ENCODE measurements around the gene GBP2.

The GBP2 gene

GRCh38 chr1:89169166-89169565, 43.3 kb upstream of the GBP2 start:
- Mint-ChIP-seq H3K27ac (peak overlapping the region; percentile 15 to 82 (median 60)), H3K36me3 (ENCODE audit: low read depth) (no peaks in the 10 kb centered on the region), H3K9me3 (no peaks in the 10 kb centered on the region), H3K27me3 (ENCODE audit: low read depth) (no peaks in the 10 kb centered on the region), H3K4me3 (no peak overlapping the region), H3K4me1 (peaks cover 21% of the 10 kb centered on the region)
- TF ChIP-seq CTCF (IDR thresholded peaks at IDR 0.05; ENCODE audit: unreplicated experiment in 3 of 3): no peak

- no peak for TF ChIP-seq CTCF (IDR thresholded peaks at IDR 0.05; ENCODE audit: unreplicated experiment in 3 of 3)
- no peaks in the 10 kb centered on the region for H3K9me3 Mint-ChIP-seq
- no peaks in the 10 kb centered on the region for H3K36me3 Mint-ChIP-seq (ENCODE audit: low read depth)
- H3K27ac Mint-ChIP-seq: peak overlapping the region in 1 of 3 experiments; percentile 37
- no peaks in the 10 kb centered on the region for H3K27me3 Mint-ChIP-seq (ENCODE audit: low read depth)
- H3K4me3 Mint-ChIP-seq: no peak overlapping the region
- H3K4me1 Mint-ChIP-seq: peaks cover 21% of the 10 kb centered on the region
Measured at GRCh38 chr1:89167590-89168230, 41.8 kb upstream of the GBP2 start.

- H3K36me3 Mint-ChIP-seq (ENCODE audit: low read depth): no peaks in the 10 kb centered on the region
- H3K27ac Mint-ChIP-seq: no peak overlapping the region
- peaks cover 21% of the 10 kb centered on the region for H3K4me1 Mint-ChIP-seq
- H3K9me3 Mint-ChIP-seq: no peaks in the 10 kb centered on the region
- H3K4me3 Mint-ChIP-seq: no peak overlapping the region
- no peaks in the 10 kb centered on the region for H3K27me3 Mint-ChIP-seq (ENCODE audit: low read depth)
- no peak for TF ChIP-seq CTCF (IDR thresholded peaks at IDR 0.05; ENCODE audit: unreplicated experiment in 3 of 3)
Measured at GRCh38 chr1:89166705-89167104, 40.8 kb upstream of the GBP2 start.

GRCh38 chr1:89165811-89166210, 39.9 kb upstream of the GBP2 start:
- Mint-ChIP-seq H3K27me3 (ENCODE audit: low read depth) (no peaks in the 10 kb centered on the region), H3K4me1 (peaks cover 21% of the 10 kb centered on the region), H3K4me3 (no peak overlapping the region), H3K36me3 (ENCODE audit: low read depth) (no peaks in the 10 kb centered on the region), H3K9me3 (peaks cover 2% of the 10 kb centered on the region), H3K27ac (no peak overlapping the region)
- no peak for TF ChIP-seq CTCF (IDR thresholded peaks at IDR 0.05; ENCODE audit: unreplicated experiment in 3 of 3)

- Mint-ChIP-seq H3K27me3 (ENCODE audit: low read depth) (no peaks in the 10 kb centered on the region), H3K36me3 (ENCODE audit: low read depth) (no peaks in the 10 kb centered on the region), H3K4me1 (no peaks in the 10 kb centered on the region), H3K9me3 (no peaks in the 10 kb centered on the region), H3K27ac (no peak overlapping the region), H3K4me3 (no peak overlapping the region)
- TF ChIP-seq CTCF (IDR thresholded peaks at IDR 0.05; ENCODE audit: unreplicated experiment in 3 of 3): no peak
Measured at GRCh38 chr1:89151047-89151446, 25.1 kb upstream of the GBP2 start.

- Mint-ChIP-seq H3K27ac (no peak overlapping the region), H3K9me3 (no peaks in the 10 kb centered on the region), H3K4me1 (no peaks in the 10 kb centered on the region), H3K4me3 (no peak overlapping the region), H3K36me3 (ENCODE audit: low read depth) (no peaks in the 10 kb centered on the region), H3K27me3 (ENCODE audit: low read depth) (no peaks in the 10 kb centered on the region)
- no peak for TF ChIP-seq CTCF (IDR thresholded peaks at IDR 0.05; ENCODE audit: unreplicated experiment in 3 of 3)
Measured at GRCh38 chr1:89149976-89150375, 24.1 kb upstream of the GBP2 start.
